ENCODE data around the gene RMC1. TPM values are rescaled to one million over a fixed set of nuclear protein-coding genes. Genes with fewer than 3 reads are reported as not detected.

The RMC1 gene
- total RNA-seq, result 21.1 and 30.1 TPM in 2 replicates

DNA sequence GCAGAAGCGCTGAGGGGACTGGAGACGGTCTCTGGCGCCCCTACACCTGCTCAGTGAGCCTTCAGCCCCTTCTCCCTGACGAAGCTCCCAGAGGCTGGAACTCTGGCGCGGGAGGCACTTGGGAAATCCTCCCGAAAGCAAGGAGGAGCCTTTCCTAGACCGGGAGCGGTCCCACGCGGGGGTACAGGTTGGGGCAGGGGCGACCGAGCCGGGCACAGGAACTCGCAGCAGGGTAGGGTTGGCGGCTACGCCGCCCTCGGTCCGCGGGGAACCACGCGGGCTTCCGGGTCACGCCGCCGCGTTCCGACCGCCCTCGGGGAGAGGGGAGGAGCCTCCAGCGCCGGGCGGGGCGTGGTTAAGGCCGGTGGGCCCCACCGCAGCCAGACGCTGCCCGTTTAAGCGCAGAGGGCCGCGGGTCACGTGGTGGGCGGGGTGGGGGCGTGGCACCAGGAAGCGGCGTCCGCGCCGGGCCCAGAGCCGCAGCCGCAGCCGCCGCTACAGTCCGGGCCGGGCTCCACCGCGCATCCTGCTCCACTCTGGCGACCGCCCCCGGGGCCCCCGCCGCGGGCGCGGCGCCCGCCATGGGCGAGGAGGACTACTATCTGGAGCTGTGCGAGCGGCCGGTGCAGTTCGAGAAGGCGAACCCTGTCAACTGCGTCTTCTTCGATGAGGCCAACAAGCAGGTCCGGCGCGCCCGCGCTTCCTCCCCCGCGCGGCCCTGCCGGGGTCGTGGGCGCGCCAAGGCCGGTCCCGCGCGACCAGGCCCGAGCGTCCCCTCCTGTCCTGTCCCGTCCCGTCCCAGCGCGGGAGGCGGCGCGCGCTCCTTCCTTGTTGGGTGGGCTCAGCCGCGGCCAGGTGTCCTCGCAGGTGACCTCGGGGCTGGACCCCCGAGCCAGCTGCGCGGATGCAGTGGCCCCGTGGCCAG, at the start of gene RMC1:
RMC1 (plus strand) TSS at position 474 of the 925 bp plus-strand sequence; CDS start at position 582, 108 bp downstream.

Other genes starting within 250 kb of the RMC1 start
- 65.2 and 82.6 TPM in 2 replicates for gene RIOK3, start 50.2 kb upstream of the RMC1 start, total RNA-seq
- 80.6 and 94.5 TPM in 2 replicates for gene NPC1, start 83.0 kb downstream of the RMC1 start, total RNA-seq
- gene ANKRD29, start 159.4 kb downstream of the RMC1 start, total RNA-seq, result 8.6 and 15.5 TPM in 2 replicates
- gene LAMA3, start 185.9 kb downstream of the RMC1 start, total RNA-seq, result 7.4 and 13.2 TPM in 2 replicates

All from smooth muscle cell of trachea (primary cell).